IPS-NIHi11 (cell line): Measurements from ENCODE around the gene DCAF11.
A peak's percentile ranks its signal among the peaks of the same experiment; 100 is the strongest.

ENCODE experiments used
- DNase-seq: peaks from one replicate; pipeline ENCODE4 v3.0.0; 2012; ENCODE audit warnings: mixed read lengths, low spot score

The DCAF11 gene

GRCh38 chr14:24114532-24115421 lies at the start of gene DCAF11, which contains the start of gene NRL:
DCAF11 (plus strand) TSS chr14:24114777; CDS start chr14:24115595, 818 bp downstream.
NRL (minus strand) TSS chr14:24114949; CDS start chr14:24082848, 32,101 bp downstream.
- DNase-seq, result peak; percentile 97

- DNase-seq, result no peak
Observed at GRCh38 chr14:24064856-24065255, 49.7 kb upstream of the DCAF11 start.

- DNase-seq, result no peak
Observed at GRCh38 chr14:24065408-24065807, 49.2 kb upstream of the DCAF11 start.

- no peak for DNase-seq
Observed at GRCh38 chr14:24066496-24067132, 48.0 kb upstream of the DCAF11 start.

- DNase-seq, result no peak
Observed at GRCh38 chr14:24067133-24068082, 47.2 kb upstream of the DCAF11 start.

GRCh38 chr14:24068711-24069410 lies 45.7 kb upstream of the DCAF11 start:
- no peak for DNase-seq

- DNase-seq, result no peak
Observed at GRCh38 chr14:24069411-24069735, 45.2 kb upstream of the DCAF11 start.

GRCh38 chr14:24070285-24071143 lies 44.1 kb upstream of the DCAF11 start:
- DNase-seq, result no peak

- no peak for DNase-seq
Observed at GRCh38 chr14:24071144-24071697, 43.4 kb upstream of the DCAF11 start, which contains the start of gene CPNE6. CPNE6 (plus strand) TSS chr14:24071562; CDS start chr14:24072937, 1,375 bp downstream.

GRCh38 chr14:24071836-24072430 lies 42.6 kb upstream of the DCAF11 start:
- DNase-seq, result no peak

- no peak for DNase-seq
Observed at GRCh38 chr14:24072436-24072835, 42.1 kb upstream of the DCAF11 start.

GRCh38 chr14:24072881-24073877 lies 41.4 kb upstream of the DCAF11 start:
- no peak for DNase-seq

GRCh38 chr14:24074625-24075484 lies 39.7 kb upstream of the DCAF11 start:
- no peak for DNase-seq

GRCh38 chr14:24075485-24076301 lies 38.9 kb upstream of the DCAF11 start:
- DNase-seq, result no peak

- DNase-seq, result no peak
Observed at GRCh38 chr14:24076302-24076601, 38.3 kb upstream of the DCAF11 start.

- no peak for DNase-seq
Observed at GRCh38 chr14:24077086-24077485, 37.5 kb upstream of the DCAF11 start.

- DNase-seq, result no peak
Observed at GRCh38 chr14:24078146-24078545, 36.4 kb upstream of the DCAF11 start.
